Retinal pigment epithelial cell (primary cell): ENCODE results near the gene TTC19.
A peak's percentile ranks its signal among the peaks of the same experiment; 100 is the strongest.

Experiments used
- DNase-seq: peaks from one replicate; pipeline ENCODE4 v3.0.0-alpha.2; 2010; ENCODE audit warnings: low read depth
- H3K4me3 ChIP-seq: 2 replicates; pipeline ENCODE4 v1.5.1; 2011; ENCODE audit warnings: mild to moderate bottlenecking, low read length, control low read depth, moderate library complexity
- TF ChIP-seq, protein P1 (sequence below): conservative IDR thresholded peaks from 2 replicates; pipeline ENCODE4 v1.5.1; 2011; ENCODE audit warnings: low read depth, low read length, control low read depth, inconsistent platforms

TTC19 gene

DNA sequence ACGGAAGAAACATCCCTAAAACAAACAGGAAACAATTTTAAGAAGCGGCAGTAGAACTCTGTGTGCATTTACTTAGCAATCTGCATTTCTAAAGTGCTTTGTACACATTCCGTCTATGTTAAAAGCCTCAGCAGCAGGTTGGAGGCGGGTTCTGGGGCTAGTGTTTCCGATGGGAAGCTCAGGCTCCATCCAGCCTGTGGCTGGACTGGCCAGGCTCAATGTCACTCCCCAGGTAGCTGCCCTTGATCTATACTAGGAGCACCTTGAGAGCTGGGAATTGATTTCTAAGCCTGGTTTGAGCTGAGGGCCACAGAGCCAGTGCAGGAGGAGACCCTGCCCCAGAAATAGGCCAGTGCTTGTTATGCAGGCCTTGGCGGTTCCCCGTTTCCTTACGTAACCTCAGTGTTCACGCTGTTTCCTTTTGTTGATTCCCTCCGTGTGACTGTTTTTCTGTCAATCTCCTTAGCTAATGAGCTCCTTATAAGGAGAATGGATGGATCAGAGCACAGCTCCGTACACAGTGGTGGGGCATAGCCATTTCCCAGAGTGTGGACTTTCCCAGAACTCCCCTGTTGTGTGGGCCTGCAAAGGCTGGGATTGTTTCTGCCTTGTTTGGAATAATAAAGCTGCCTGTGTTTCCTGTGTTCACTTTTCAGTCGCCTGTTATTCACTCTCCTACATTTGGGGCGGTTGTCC lies 33.3 kb upstream of the TTC19 start:
- H3K4me3 ChIP-seq, result peak overlapping the region; percentile 15
- peak; percentile 83 for DNase-seq
- TF ChIP-seq, protein P1, sequence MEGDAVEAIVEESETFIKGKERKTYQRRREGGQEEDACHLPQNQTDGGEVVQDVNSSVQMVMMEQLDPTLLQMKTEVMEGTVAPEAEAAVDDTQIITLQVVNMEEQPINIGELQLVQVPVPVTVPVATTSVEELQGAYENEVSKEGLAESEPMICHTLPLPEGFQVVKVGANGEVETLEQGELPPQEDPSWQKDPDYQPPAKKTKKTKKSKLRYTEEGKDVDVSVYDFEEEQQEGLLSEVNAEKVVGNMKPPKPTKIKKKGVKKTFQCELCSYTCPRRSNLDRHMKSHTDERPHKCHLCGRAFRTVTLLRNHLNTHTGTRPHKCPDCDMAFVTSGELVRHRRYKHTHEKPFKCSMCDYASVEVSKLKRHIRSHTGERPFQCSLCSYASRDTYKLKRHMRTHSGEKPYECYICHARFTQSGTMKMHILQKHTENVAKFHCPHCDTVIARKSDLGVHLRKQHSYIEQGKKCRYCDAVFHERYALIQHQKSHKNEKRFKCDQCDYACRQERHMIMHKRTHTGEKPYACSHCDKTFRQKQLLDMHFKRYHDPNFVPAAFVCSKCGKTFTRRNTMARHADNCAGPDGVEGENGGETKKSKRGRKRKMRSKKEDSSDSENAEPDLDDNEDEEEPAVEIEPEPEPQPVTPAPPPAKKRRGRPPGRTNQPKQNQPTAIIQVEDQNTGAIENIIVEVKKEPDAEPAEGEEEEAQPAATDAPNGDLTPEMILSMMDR, result no peak

DNA sequence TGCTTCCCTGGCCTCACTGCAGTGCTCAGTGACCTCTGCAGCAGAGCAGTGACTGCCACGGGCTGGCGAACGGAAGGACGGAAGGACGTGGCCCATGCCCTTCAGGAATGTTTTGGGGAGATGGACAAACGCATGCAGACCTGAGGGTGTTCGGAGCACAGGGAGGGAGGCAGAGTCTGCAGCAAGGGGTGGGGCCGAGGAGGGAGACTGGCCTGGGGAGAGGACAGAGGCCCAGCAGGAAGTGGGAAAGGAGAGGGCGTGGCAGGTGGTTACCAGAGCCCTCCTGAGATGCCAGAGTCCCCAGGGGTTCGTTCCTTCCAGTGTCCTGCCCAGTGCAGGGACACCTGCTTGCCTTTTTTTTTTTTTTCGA lies 32.8 kb upstream of the TTC19 start:
- DNase-seq, result no peak
- TF ChIP-seq, protein P1, result no peak
- H3K4me3 ChIP-seq, result peak overlapping the region; percentile 15

DNA sequence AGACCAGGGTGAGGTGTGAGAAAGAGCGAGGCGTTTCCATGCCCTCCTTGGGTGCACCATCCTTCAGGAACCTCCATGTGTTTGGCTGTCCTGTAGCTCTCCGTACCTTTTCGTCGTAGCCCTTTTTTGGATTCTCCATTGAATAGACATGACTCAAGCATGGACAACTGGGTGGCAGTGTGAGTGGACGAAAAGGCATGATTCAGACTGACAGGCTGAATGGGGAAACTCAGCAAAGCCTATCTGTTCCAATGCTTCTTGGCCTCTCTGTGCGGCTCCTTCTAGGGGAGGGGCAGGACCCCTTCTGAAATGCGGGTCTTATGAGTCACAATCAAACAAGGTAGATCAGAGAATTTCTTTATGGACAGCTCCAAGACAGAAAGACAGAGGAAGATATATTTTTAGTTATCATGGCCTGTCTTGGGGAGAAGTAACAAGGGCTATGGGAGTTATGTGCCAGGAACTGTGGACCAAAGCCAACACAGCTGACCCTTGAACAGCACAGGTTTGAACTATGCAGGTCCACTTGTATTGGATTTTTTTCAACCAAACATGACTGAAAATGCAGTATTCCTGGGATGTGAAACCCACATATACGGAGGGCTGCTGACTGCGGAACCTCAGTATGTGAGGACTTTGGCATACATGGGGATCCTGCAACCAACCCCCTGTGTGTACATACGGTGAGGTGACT lies 31.8 kb upstream of the TTC19 start:
- no peak for DNase-seq
- TF ChIP-seq, protein P1, result no peak
- no peak overlapping the region for H3K4me3 ChIP-seq

DNA sequence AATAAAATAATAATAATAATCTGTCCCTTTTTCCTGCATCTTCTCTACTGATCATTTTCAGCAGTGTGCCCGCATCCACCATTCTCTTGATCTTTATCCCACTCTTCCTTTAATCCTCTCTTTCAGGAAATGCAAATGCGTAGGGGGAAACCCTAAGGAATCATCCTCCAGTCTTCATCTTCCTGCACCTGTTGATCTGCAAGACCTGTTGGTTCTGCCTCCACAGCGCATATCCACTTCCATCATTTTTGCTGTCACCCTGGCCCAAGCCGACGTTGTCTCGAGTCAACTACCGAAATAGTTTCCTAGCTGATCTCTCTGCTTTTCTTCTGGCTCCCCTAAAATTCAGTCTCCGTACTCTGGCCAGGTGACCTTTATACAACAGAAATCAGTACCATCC lies 30.2 kb upstream of the TTC19 start:
- H3K4me3 ChIP-seq, result no peak overlapping the region
- DNase-seq, result no peak
- TF ChIP-seq, protein P1, result no peak

DNA sequence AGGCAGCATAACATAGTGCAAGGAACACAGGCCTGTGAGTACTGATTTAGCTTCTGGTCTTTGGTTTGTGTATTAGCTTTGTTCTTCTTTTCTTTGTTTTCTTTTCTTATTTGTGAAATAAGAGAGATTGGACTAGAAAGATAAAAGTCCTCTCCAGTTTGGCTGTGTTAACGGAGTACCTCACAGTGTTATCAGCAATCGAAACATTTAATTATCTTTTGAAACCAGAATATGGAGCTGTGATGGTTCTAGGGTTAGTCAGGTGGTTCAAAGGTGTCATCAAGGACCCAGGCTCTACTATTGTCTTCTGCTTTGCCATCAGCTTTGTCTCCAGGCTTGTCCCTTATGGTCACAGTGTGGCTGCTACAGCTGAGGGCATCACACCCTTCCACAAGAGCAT lies 29.1 kb upstream of the TTC19 start:
- no peak for DNase-seq
- H3K4me3 ChIP-seq, result no peak overlapping the region
- TF ChIP-seq, protein P1, result no peak

DNA sequence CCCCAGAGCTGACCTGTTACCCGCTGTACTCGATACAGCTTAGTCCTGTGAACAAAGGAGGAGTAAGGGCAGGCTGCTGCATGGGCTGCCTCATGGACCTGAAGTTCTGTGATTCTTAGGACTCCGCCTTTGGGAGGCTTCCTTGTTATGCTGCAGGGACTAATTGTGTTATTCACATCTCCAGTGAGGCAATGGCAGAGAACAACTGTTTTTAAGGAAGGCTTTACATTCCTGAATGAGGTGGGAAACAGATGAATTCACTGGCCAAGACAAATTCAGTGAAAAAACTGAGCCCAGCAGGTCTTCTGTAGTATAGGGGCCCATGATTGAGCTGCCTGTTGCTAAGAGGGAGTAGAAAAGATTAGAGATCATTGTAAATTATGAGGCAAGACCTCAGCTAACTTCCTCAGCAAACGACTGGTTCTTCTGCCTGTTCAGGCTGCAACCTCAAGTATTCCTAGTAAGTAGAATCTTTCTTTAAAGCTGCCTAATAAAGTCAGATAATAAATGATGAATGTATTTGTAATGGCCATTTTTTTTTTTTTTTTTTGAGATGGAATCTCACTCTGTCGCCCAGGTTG lies 28.4 kb upstream of the TTC19 start:
- H3K4me3 ChIP-seq, result no peak overlapping the region
- DNase-seq, result no peak
- TF ChIP-seq, protein P1, result no peak

DNA sequence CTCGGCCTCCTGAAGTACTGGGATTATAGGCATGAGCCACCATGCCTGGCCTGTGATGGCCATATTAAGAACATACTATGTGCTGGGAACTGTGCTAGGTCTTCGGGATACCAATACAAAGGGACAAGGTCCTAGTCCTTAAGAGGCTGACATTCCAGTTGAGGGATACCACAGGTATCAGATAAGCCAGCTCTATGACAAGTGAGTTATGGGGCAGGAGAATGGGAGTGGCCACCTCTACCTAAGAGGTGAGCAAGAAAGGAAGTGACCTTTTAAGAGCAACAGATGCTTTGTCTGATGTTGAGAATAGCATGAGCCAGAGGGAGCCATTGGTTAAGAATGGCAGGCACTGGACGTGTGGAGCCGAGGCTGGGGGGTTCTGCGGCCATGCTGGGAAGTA lies 27.7 kb upstream of the TTC19 start:
- DNase-seq, result no peak
- no peak overlapping the region for H3K4me3 ChIP-seq
- TF ChIP-seq, protein P1, result no peak
